Nephron (organoid): Measurements from ENCODE around the gene GRIK2.

Experiments
- H3K27ac Mint-ChIP-seq, 3 experiments: 2 replicates each; pipeline ENCODE4 v1.8.0; 2020; ENCODE audit warnings: mixed read lengths in 3 of 3, mild to moderate bottlenecking in 2 of 3, moderate library complexity in 1 of 3
- H3K27me3 Mint-ChIP-seq: 2 replicates; pipeline ENCODE4 v1.8.0; 2021; ENCODE audit warnings: low read depth, mild to moderate bottlenecking, moderate library complexity, mixed read lengths
- H3K36me3 Mint-ChIP-seq: 2 replicates; pipeline ENCODE4 v1.8.0; 2020; ENCODE audit warnings: low read depth, mixed read lengths
- H3K4me1 Mint-ChIP-seq: 2 replicates; pipeline ENCODE4 v1.8.0; 2020; ENCODE audit warnings: mixed read lengths
- H3K4me3 Mint-ChIP-seq, 3 experiments: 2 replicates each; pipeline ENCODE4 v1.8.0; 2020; ENCODE audit warnings: mild to moderate bottlenecking in 3 of 3, mixed read lengths in 3 of 3, moderate library complexity in 2 of 3
- H3K9me3 Mint-ChIP-seq: 2 replicates; pipeline ENCODE4 v1.8.0; 2020; ENCODE audit warnings: mixed read lengths
- CTCF ChIP-seq, 3 experiments: fragments of 200-600 bp; sonication (generic); IDR thresholded peaks; one replicate each; pipeline ENCODE4 v1.5.0; 2021; ENCODE audit warnings: antibody characterized with exemption in 3 of 3; ENCODE audit not compliant: unreplicated experiment in 3 of 3

GRIK2 gene

DNA sequence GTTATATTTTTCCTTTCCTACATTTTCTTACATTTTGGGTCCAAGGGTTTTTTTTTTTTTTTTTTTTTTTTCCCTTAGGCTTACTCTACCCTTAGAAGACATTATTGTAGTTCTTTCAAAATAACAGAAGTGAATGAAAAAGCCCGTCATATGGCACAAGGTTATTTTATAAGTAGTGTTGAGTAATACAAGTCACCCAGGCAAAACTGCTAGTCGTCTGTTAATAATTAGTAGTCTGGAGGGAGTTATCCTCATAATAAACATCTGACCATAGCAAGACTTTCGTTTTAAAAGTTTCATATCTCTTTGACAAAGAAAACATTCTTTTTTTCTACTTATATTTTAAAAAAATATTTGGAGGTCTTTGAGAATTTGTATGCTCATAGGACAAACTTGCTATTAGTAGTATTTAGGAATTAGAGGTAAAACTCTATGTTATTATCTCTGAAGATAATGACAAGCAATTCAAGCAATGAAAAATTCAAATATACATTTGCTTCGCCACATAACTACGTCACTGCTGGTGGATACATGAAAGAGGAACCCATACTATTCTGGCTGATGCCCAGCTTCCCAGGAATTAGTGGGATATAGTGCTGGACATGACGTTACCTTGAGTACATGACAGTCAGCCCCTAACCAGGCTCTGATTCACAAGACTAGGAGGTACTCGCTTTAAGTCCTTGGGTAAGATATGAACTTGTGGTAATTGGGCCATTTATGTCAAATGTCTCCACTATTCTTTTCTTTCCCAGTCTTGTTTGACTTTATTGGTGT, 532.8 kb downstream of the GRIK2 start:
- Mint-ChIP-seq H3K9me3 (no peaks in the 10 kb centered on the region), H3K4me1 (no peaks in the 10 kb centered on the region), H3K36me3 (no peaks in the 10 kb centered on the region), H3K27me3 (no peaks in the 10 kb centered on the region), H3K27ac (no peak overlapping the region), H3K4me3 (no peak overlapping the region)
- no peak for TF ChIP-seq CTCF (IDR thresholded peaks at IDR 0.05; ENCODE audit: unreplicated experiment in 3 of 3)

GRCh38 chr6:101931766-101932165, 538.3 kb downstream of the GRIK2 start:
- no peak overlapping the region for H3K4me3 Mint-ChIP-seq
- TF ChIP-seq CTCF (IDR thresholded peaks at IDR 0.05; ENCODE audit: unreplicated experiment in 3 of 3), result no peak
- H3K36me3 Mint-ChIP-seq, result no peaks in the 10 kb centered on the region
- no peak overlapping the region for H3K27ac Mint-ChIP-seq
- H3K9me3 Mint-ChIP-seq, result no peaks in the 10 kb centered on the region
- H3K27me3 Mint-ChIP-seq, result no peaks in the 10 kb centered on the region
- no peaks in the 10 kb centered on the region for H3K4me1 Mint-ChIP-seq

GRCh38 chr6:101932704-101933103, 539.2 kb downstream of the GRIK2 start:
- Mint-ChIP-seq H3K36me3 (no peaks in the 10 kb centered on the region), H3K27me3 (no peaks in the 10 kb centered on the region), H3K9me3 (no peaks in the 10 kb centered on the region), H3K4me3 (no peak overlapping the region), H3K27ac (peak overlapping the region in 1 of 3 experiments; percentile 10), H3K4me1 (no peaks in the 10 kb centered on the region)
- no peak for TF ChIP-seq CTCF (IDR thresholded peaks at IDR 0.05; ENCODE audit: unreplicated experiment in 3 of 3)

DNA sequence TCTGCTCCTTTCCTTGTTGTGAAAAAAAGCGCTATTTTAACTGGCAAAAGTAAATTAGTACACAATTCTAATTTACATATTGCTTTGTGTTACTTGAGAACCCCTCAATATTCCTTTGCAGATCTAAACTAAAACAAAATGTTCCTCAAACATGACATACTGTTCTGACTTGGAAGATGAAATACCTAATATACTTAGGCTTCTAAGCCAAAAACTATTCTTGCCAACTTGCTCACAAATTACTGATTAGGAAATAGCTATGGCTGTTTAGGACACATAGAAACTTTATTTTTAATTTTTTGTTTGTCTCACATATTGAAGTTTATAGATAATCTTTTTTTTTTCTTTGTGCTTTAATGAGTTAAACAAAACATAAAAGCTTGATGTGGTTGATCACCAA, 542.2 kb downstream of the GRIK2 start:
- no peak for TF ChIP-seq CTCF (IDR thresholded peaks at IDR 0.05; ENCODE audit: unreplicated experiment in 3 of 3)
- H3K4me1 Mint-ChIP-seq, result no peaks in the 10 kb centered on the region
- H3K4me3 Mint-ChIP-seq, result no peak overlapping the region
- H3K9me3 Mint-ChIP-seq, result no peaks in the 10 kb centered on the region
- no peaks in the 10 kb centered on the region for H3K36me3 Mint-ChIP-seq
- H3K27me3 Mint-ChIP-seq, result no peaks in the 10 kb centered on the region
- peak overlapping the region in 1 of 3 experiments; percentile 7 for H3K27ac Mint-ChIP-seq

GRCh38 chr6:101936516-101936915, 543.0 kb downstream of the GRIK2 start:
- H3K4me3 Mint-ChIP-seq, result no peak overlapping the region
- TF ChIP-seq CTCF (IDR thresholded peaks at IDR 0.05; ENCODE audit: unreplicated experiment in 3 of 3), result no peak
- H3K27me3 Mint-ChIP-seq, result no peaks in the 10 kb centered on the region
- H3K9me3 Mint-ChIP-seq, result no peaks in the 10 kb centered on the region
- no peaks in the 10 kb centered on the region for H3K4me1 Mint-ChIP-seq
- H3K36me3 Mint-ChIP-seq, result no peaks in the 10 kb centered on the region
- no peak overlapping the region for H3K27ac Mint-ChIP-seq

GRCh38 chr6:101937108-101937507, 543.6 kb downstream of the GRIK2 start:
- H3K4me1 Mint-ChIP-seq, result no peaks in the 10 kb centered on the region

More at GRCh38 chr6:101937108-101937507, 543.6 kb downstream of the GRIK2 start:
- H3K4me3 Mint-ChIP-seq, result no peak overlapping the region
- TF ChIP-seq CTCF (IDR thresholded peaks at IDR 0.05; ENCODE audit: unreplicated experiment in 3 of 3), result no peak
- H3K9me3 Mint-ChIP-seq, result peaks cover under 1% of the 10 kb centered on the region
- H3K36me3 Mint-ChIP-seq, result peaks cover 1% of the 10 kb centered on the region
- no peak overlapping the region for H3K27ac Mint-ChIP-seq
- H3K27me3 Mint-ChIP-seq, result no peaks in the 10 kb centered on the region
